Measurements from ENCODE around the gene INSYN2B.
A peak's percentile ranks its signal among the peaks of the same experiment; 100 is the strongest.

The INSYN2B gene

GRCh38 chr5:169922474-169922873 lies 57.8 kb downstream of the INSYN2B start:
- DNase-seq, result no peak

GRCh38 chr5:169921949-169922348 lies 58.3 kb downstream of the INSYN2B start:
- no peak for DNase-seq

- DNase-seq, result no peak
Measured at GRCh38 chr5:169921384-169921783, 58.9 kb downstream of the INSYN2B start.

GRCh38 chr5:169920474-169920873 lies 59.8 kb downstream of the INSYN2B start:
- DNase-seq, result no peak

GRCh38 chr5:169918228-169918627 lies 62.1 kb downstream of the INSYN2B start:
- DNase-seq, result no peak

- DNase-seq, result no peak
Measured at GRCh38 chr5:169917500-169917899, 62.8 kb downstream of the INSYN2B start.

GRCh38 chr5:169914766-169915165 lies 65.5 kb downstream of the INSYN2B start:
- DNase-seq, result no peak

GRCh38 chr5:169913479-169913878 lies 66.8 kb downstream of the INSYN2B start:
- DNase-seq, result no peak

GRCh38 chr5:169911448-169912212 lies 68.7 kb downstream of the INSYN2B start:
- no peak for DNase-seq

GRCh38 chr5:169910393-169910792 lies 69.9 kb downstream of the INSYN2B start:
- DNase-seq, result no peak

GRCh38 chr5:169909945-169910344 lies 70.3 kb downstream of the INSYN2B start:
- DNase-seq, result no peak

- DNase-seq, result no peak
Measured at GRCh38 chr5:169908864-169909263, 71.4 kb downstream of the INSYN2B start.

GRCh38 chr5:169906745-169907649 lies 73.3 kb downstream of the INSYN2B start:
- peak; percentile 71 for DNase-seq

- no peak for DNase-seq
Measured at GRCh38 chr5:169905017-169905416, 75.3 kb downstream of the INSYN2B start.

GRCh38 chr5:169904508-169904907 lies 75.8 kb downstream of the INSYN2B start:
- DNase-seq, result no peak

- no peak for DNase-seq
Measured at GRCh38 chr5:169904059-169904458, 76.2 kb downstream of the INSYN2B start.

GRCh38 chr5:169901896-169902295 lies 78.4 kb downstream of the INSYN2B start:
- no peak for DNase-seq

- no peak for DNase-seq
Measured at GRCh38 chr5:169897481-169897880, 82.8 kb downstream of the INSYN2B start.

GRCh38 chr5:169895926-169896325 lies 84.4 kb downstream of the INSYN2B start:
- no peak for DNase-seq

- DNase-seq, result no peak
Measured at GRCh38 chr5:169893571-169893970, 86.7 kb downstream of the INSYN2B start.

GRCh38 chr5:169893010-169893409 lies 87.3 kb downstream of the INSYN2B start:
- no peak for DNase-seq

GRCh38 chr5:169889572-169889971 lies 90.7 kb downstream of the INSYN2B start:
- no peak for DNase-seq

- DNase-seq, result no peak
Measured at GRCh38 chr5:169886677-169887076, 93.6 kb downstream of the INSYN2B start.

GRCh38 chr5:169886033-169886432 lies 94.3 kb downstream of the INSYN2B start:
- no peak for DNase-seq
